NCI-H2171 (cell line): Measurements from ENCODE around the gene FAM89B.
"Not testable (repeated sequence)": the region's sequence is repeated elsewhere in the genome, so short reads cannot be mapped to it uniquely, and the experiment has no call there.

Source experiments
- DNase-seq: peaks from one replicate; lab custom pipeline; 2025; lab: John Stamatoyannopoulos, UW

The FAM89B gene

GRCh38 chr11:65556470-65557279 lies 15.7 kb upstream of the FAM89B start:
- no peak for DNase-seq

GRCh38 chr11:65557280-65558001 lies 14.9 kb upstream of the FAM89B start:
- DNase-seq = no peak

GRCh38 chr11:65558002-65558929 lies 14.1 kb upstream of the FAM89B start, which contains the start of gene LTBP3:
Gene LTBP3, minus strand, starts transcription at chr11:65558359. Its CDS starts 400 bp downstream, at chr11:65557959.
- peak; percentile 59 for DNase-seq

- DNase-seq = no peak
These were observed 13.3 kb upstream of the FAM89B start for GRCh38 chr11:65558930-65559509.

GRCh38 chr11:65559535-65559934 lies 12.8 kb upstream of the FAM89B start:
- DNase-seq = no peak

- DNase-seq = no peak
These were observed 12.3 kb upstream of the FAM89B start for GRCh38 chr11:65559951-65560537.

- DNase-seq = no peak
These were observed 11.6 kb upstream of the FAM89B start for GRCh38 chr11:65560555-65561418.

- no peak for DNase-seq
These were observed 10.3 kb upstream of the FAM89B start for GRCh38 chr11:65562020-65562419.

GRCh38 chr11:65562788-65563187 lies 9.6 kb upstream of the FAM89B start:
- DNase-seq = no peak

- DNase-seq = no peak
These were observed 8.7 kb upstream of the FAM89B start for GRCh38 chr11:65563601-65564000.

GRCh38 chr11:65564879-65565559 lies 7.3 kb upstream of the FAM89B start:
- not testable (repeated sequence) for DNase-seq

- no peak for DNase-seq
These were observed 6.5 kb upstream of the FAM89B start for GRCh38 chr11:65565624-65566453.

GRCh38 chr11:65569164-65569972 lies 3.0 kb upstream of the FAM89B start:
- DNase-seq = no peak

- peak; percentile 98 for DNase-seq
These were observed 2.1 kb upstream of the FAM89B start, which contains the start of gene ZNRD2 for GRCh38 chr11:65569973-65570918. Gene ZNRD2, plus strand, starts transcription at chr11:65570477. Its CDS starts 15 bp downstream, at chr11:65570492.

GRCh38 chr11:65571420-65571819 lies 918 bp upstream of the FAM89B start:
- no peak for DNase-seq

GRCh38 chr11:65571940-65572339 lies 398 bp upstream of the FAM89B start:
- no peak for DNase-seq
